ENCODE data around the gene NR2E1. TPM values are rescaled to one million over a fixed set of nuclear protein-coding genes. Genes with fewer than 3 reads are reported as not detected.

The NR2E1 gene
- total and polyA plus RNA-seq, 12 donors = not detected

GRCh38 chr6:108156180-108156937 lies 9.5 kb upstream of the NR2E1 start:
- Histone ChIP-seq H3K36me3 (no peaks in the 10 kb centered on the region), H3K4me3 (no peak overlapping the region), H3K4me1 (peaks cover 0 to 18% (median 11%) of the 10 kb centered on the region in 9 donors), H3K9me3 (no peaks in the 10 kb centered on the region), H3K27me3 (peaks cover 11 to 100% (median 100%) of the 10 kb centered on the region in 7 donors), H3K27ac (no peak overlapping the region)
- no peak for TF ChIP-seq CTCF (IDR thresholded peaks at IDR 0.05)
- no peak for ATAC-seq
- DNase-seq = no peak
- intact Hi-C loops (cut with DNase I) = no loop called here
- WGBS, 2 donors = 18 to 23% methylated on average over 10 of the region's 10 CpGs

GRCh38 chr6:108156938-108157233 lies 8.9 kb upstream of the NR2E1 start:
- H3K27ac ChIP-seq = no peak overlapping the region
- 4 to 11% methylated on average over 8 of the region's 8 CpGs for WGBS, 2 donors
- peak overlapping the region in 2 of 10 donors; percentile 40 to 44 for H3K4me3 ChIP-seq
- ATAC-seq = no peak
- TF ChIP-seq CTCF (IDR thresholded peaks at IDR 0.05) = no peak
- H3K27me3 ChIP-seq = peaks cover 11 to 100% (median 100%) of the 10 kb centered on the region in 7 donors
- no peaks in the 10 kb centered on the region for H3K9me3 ChIP-seq
- intact Hi-C loops (cut with DNase I) = no loop called here
- peaks cover 0 to 18% (median 11%) of the 10 kb centered on the region in 9 donors for H3K4me1 ChIP-seq
- DNase-seq = no peak
- no peaks in the 10 kb centered on the region for H3K36me3 ChIP-seq

GRCh38 chr6:108157234-108157980 lies 8.4 kb upstream of the NR2E1 start:
- intact Hi-C loops (cut with DNase I) = no loop called here
- Histone ChIP-seq H3K27me3 (peaks cover 11 to 100% (median 100%) of the 10 kb centered on the region in 7 donors), H3K4me3 (peak overlapping the region in 8 of 10 donors; percentile 1 to 44 (median 36)), H3K27ac (no peak overlapping the region), H3K9me3 (no peaks in the 10 kb centered on the region), H3K36me3 (no peaks in the 10 kb centered on the region), H3K4me1 (peaks cover 0 to 18% (median 11%) of the 10 kb centered on the region in 9 donors)
- WGBS, 2 donors = 2% methylated on average over 59 to 60 of the region's 60 CpGs
- DNase-seq = no peak
- ATAC-seq = peak in 1 of 8 donors; percentile 27
- TF ChIP-seq CTCF (IDR thresholded peaks at IDR 0.05) = no peak

- no peaks in the 10 kb centered on the region for H3K36me3 ChIP-seq
- ATAC-seq (no peak), DNase-seq (no peak)
- H3K4me3 ChIP-seq = peak overlapping the region in 8 of 10 donors; percentile 1 to 44 (median 36)
- peaks cover 0 to 18% (median 11%) of the 10 kb centered on the region in 9 donors for H3K4me1 ChIP-seq
- H3K9me3 ChIP-seq = no peaks in the 10 kb centered on the region
- H3K27ac ChIP-seq = no peak overlapping the region
- peaks cover 14 to 100% (median 100%) of the 10 kb centered on the region in 7 donors for H3K27me3 ChIP-seq
- intact Hi-C loops (cut with DNase I) = no loop called here
- no peak for TF ChIP-seq CTCF (IDR thresholded peaks at IDR 0.05)
- 2 to 4% methylated on average over 38 of the region's 38 CpGs for WGBS, 2 donors
These were observed 7.8 kb upstream of the NR2E1 start for GRCh38 chr6:108157981-108158525.

Measured in heart right ventricle (tissue), 16 donors.